Activated CD4-positive, alpha-beta T cell treated with anti-CD3 and anti-CD28 coated beads, Interleukin-2, Interleukin-6, amounts not matched to agents 100 ng/mL and 50 ng/mL, durations not matched to agents 16 hours and 8 hours (primary cell): ENCODE data around the gene DSEL.
A peak's percentile ranks its signal among the peaks of the same experiment; 100 is the strongest.

Experiments
- DNase-seq: peaks from one replicate; pipeline ENCODE4 v3.0.0-alpha.2; 2020

DSEL gene

GRCh38 chr18:67516539-67517443, at the start of gene DSEL:
Gene DSEL, minus strand, starts transcription at chr18:67516720. Its CDS starts 2,112 bp downstream, at chr18:67514608.
- DNase-seq = peak; percentile 98

- DNase-seq = no peak
Measured at GRCh38 chr18:67553437-67553836, 36.9 kb upstream of the DSEL start.

- no peak for DNase-seq
Measured at GRCh38 chr18:67550872-67551520, 34.5 kb upstream of the DSEL start.

- no peak for DNase-seq
Measured at GRCh38 chr18:67549946-67550345, 33.4 kb upstream of the DSEL start.

GRCh38 chr18:67545681-67546080, 29.2 kb upstream of the DSEL start:
- no peak for DNase-seq

- no peak for DNase-seq
Measured at GRCh38 chr18:67540559-67540958, 24.0 kb upstream of the DSEL start.

- no peak for DNase-seq
Measured at GRCh38 chr18:67531929-67532328, 15.4 kb upstream of the DSEL start.

GRCh38 chr18:67525328-67526099, 9.0 kb upstream of the DSEL start:
- DNase-seq = no peak

GRCh38 chr18:67520351-67520921, 3.9 kb upstream of the DSEL start:
- DNase-seq = no peak

- DNase-seq = no peak
Measured at GRCh38 chr18:67519592-67519991, 3.1 kb upstream of the DSEL start.

- no peak for DNase-seq
Measured at GRCh38 chr18:67518566-67518965, 2.0 kb upstream of the DSEL start.

GRCh38 chr18:67517444-67517765, 885 bp upstream of the DSEL start:
- no peak for DNase-seq

- DNase-seq = peak; percentile 66
Measured at GRCh38 chr18:67515942-67516538, 480 bp downstream of the DSEL start.

- DNase-seq = no peak
Measured at GRCh38 chr18:67514901-67515540, 1.5 kb downstream of the DSEL start.

GRCh38 chr18:67514465-67514864, 2.1 kb downstream of the DSEL start:
- no peak for DNase-seq

- no peak for DNase-seq
Measured at GRCh38 chr18:67513280-67513679, 3.2 kb downstream of the DSEL start.

- DNase-seq = no peak
Measured at GRCh38 chr18:67511840-67512239, 4.7 kb downstream of the DSEL start.

- no peak for DNase-seq
Measured at GRCh38 chr18:67510831-67511230, 5.7 kb downstream of the DSEL start.

GRCh38 chr18:67509741-67510391, 6.7 kb downstream of the DSEL start:
- DNase-seq = no peak

- no peak for DNase-seq
Measured at GRCh38 chr18:67508146-67508545, 8.4 kb downstream of the DSEL start.

- DNase-seq = no peak
Measured at GRCh38 chr18:67504739-67505138, 11.8 kb downstream of the DSEL start.
